Embryonic facial prominence (tissue), 1 donor: ENCODE data around the gene AKAP12.
"Not testable (repeated sequence)": the region's sequence is repeated elsewhere in the genome, so short reads cannot be mapped to it uniquely, and the experiment has no call there.

Experiments
- DNase-seq: peaks from one replicate; pipeline ENCODE4 v3.0.0-alpha.2; 2016; ENCODE audit errors: extremely low spot score

The AKAP12 gene

DNA sequence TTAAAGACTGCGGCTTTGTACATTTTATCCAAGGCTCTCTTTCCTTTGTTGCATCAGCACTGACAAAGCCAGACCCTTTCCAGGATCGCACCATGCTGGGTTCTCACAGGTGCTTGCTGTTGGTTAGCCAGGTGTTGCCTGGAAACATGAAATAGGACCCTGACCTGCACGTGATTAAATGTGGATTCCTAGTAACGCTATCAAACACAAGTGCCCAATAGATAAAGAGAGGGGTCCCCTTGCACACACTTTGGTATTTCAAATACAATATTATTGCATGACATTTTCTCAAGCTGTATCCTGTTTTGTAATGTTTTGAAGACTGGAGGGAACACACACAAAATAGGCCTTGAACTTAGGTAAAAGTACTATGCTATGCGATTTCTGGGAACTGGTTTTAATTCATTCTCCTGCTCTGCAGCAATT, 73.3 kb downstream of the AKAP12 start:
- no peak for DNase-seq

DNA sequence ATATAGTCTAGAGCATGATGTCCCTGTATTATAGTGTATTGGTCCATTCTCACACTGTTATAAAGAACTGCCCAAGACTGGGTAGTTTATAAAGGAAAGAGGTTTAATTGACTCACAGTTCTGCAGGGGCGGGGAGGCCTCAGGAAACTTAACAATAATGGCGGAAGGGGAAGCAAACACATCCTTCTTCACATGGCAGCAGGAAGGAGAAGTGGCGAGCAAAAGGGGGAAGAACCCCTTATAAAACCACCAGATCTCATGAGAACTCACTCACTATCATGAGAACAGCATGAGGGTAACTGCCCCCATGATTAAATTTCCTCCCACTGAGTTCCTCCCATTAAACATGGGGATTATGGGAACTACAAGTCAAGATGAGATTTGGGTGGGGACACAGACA, 75.9 kb downstream of the AKAP12 start:
- not testable (repeated sequence) for DNase-seq

DNA sequence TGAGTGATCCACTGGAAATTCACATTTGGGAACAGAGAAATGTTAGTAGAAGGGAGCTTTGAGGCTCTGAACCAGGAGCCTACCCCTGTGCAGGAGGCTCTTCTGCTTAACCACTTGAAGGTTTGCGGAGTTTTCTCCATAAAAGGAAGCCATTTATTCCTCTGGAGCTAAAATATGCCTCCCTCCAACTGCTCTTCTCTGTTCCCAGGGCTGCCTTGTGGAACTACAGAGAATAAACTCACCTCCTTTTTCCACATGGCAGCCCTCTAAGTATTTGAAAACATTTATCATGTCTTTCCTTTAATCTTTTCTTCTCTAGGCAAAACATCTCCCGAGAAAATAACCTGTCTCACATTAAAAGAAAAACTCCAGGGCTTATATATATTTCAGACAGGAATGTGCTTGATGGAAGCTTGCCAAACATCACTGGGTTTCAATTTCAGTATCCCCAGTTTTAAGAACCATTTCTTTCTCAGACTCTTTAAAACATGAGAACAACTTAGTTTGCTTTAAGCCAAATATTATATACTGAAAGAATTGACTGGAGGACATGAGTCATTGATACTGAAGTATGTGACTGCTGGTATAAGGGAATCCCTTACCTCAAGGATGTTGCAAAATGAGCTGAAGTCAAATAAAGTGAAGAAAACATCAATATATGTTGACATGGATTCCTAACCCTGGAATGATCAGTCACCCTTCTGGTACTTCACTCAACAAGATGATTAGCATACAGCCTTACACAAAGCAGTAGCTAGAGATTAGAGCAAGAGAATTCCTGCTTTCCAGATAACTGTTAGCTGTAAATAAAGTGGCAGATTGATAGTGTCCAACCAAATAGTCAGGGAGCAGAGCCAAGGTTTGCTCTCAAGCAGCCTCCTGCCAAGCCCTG, 77.6 kb downstream of the AKAP12 start:
- DNase-seq, result peak; percentile 60

DNA sequence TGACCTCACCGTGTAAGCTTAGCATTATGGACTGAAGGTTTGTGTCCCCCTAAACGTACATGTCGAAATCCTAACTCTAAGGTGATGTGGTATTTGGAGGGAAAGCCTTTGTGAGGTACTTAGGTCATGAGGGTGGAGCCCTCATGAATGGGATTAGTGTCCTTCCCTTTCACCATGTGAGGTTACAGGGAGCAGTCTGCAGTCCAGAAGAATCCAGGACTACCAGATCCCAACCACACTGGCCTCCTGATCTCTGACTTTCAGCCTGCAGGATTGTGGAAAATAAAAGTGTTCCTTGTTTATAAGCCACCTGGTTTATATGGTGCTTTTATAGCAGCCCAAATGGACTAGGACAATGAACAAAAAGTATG, 78.2 kb downstream of the AKAP12 start:
- no peak for DNase-seq

DNA sequence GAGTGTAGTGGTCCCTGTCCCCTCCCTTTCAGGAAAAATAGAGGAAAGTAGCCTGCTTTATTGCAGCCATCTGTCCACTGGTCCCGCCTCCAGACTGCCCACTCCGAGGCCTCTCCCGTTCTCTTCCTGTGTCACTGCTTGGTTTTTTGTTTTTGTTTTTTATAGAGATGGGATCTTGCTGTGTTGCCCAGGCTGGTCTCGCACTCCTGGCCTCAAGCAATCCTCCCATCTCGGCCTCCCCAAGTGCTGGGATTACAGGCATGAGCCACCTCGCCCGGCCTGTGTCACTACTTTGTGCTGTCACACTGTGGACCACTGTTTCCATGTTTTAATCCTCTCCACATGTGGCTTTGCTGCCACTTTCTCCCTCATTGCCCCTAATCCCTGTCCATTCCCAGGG, 80.4 kb downstream of the AKAP12 start:
- DNase-seq, result no peak

DNA sequence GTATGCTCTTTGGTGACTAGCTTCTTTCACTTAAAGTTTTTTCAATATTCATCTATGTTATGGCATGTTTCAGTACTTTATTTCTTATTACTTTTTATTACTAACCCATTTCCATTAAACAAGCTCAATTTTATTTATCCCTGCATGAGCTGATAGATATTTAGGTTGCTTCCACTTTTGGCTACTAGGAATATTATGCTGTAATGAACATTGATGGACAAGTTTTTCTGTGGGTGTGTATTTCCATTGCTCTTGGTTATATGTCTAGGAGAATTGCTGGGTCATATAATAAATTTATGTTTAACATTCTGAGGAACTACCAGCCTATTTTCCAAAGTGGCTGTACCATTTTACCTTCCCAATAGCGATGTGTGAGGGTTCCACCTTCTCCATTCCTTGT, 81.7 kb downstream of the AKAP12 start:
- no peak for DNase-seq

DNA sequence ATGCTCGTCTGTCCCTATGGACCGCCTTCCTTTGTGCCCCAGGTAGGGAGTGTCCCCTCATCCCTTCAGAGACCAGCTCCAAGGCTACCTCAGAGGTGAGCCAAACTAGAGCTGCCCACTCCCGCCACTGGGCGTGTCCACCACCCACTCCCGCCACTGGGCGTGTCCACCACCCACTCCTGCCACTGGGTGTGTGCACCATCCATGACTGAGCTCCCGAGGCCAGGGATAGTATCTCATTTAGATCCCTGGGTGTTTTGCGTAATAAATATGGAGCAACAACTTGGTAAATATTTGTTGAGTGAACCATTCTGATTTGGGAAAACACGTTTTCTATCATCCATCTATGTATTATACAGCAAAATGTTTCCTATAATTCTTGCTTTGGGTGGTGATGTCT, 82.8 kb downstream of the AKAP12 start:
- DNase-seq, result no peak

DNA sequence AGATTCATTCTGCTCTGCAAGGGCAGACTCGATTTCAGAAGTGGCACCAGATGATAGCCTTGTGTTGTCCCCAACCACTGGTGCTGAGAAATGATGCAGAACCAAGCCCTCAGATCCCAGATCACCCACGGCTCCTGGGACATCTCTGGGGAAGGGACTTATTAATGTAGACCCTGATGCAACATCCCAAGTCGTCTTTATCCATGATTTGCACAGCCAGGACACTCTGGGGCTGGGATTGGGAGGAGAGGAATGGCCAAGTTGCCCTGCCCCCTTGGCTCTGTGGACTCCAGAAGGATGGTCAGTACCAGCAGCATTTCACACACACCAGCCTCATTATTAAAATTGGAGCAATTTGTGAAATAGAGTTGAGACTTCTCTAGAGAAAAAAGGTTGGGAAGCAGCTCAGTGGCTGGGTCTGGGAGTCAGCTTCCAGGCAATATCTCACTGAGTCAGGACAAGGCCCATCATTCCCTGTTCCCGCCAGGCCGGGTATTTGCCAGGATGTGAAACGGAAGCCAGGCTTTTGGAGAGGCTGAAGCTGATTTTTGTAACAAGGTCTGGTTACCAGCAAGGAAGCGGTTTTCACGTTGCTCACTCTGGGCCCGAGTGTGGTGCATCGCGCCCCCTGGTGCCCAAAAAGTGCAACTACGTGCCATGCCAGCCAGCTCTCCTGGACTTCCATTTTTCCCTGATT, 84.2 kb downstream of the AKAP12 start:
- DNase-seq, result peak; percentile 79

DNA sequence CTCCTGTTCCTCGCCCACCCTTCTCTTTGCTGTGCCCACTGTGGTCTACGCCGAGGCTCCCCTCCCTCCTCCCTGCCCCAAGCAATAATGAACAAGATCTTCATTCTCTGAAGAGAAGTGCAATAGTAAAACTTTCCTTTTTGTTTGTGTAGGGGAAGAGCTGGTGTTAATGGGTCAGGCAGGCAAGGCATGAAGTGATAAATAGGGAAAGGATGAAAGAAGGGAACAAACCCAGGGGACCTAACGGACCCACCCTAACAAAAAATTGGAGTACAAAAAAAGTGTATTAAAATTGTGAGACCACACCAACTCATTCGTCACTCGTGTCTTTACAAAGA, 84.7 kb downstream of the AKAP12 start:
- no peak for DNase-seq

DNA sequence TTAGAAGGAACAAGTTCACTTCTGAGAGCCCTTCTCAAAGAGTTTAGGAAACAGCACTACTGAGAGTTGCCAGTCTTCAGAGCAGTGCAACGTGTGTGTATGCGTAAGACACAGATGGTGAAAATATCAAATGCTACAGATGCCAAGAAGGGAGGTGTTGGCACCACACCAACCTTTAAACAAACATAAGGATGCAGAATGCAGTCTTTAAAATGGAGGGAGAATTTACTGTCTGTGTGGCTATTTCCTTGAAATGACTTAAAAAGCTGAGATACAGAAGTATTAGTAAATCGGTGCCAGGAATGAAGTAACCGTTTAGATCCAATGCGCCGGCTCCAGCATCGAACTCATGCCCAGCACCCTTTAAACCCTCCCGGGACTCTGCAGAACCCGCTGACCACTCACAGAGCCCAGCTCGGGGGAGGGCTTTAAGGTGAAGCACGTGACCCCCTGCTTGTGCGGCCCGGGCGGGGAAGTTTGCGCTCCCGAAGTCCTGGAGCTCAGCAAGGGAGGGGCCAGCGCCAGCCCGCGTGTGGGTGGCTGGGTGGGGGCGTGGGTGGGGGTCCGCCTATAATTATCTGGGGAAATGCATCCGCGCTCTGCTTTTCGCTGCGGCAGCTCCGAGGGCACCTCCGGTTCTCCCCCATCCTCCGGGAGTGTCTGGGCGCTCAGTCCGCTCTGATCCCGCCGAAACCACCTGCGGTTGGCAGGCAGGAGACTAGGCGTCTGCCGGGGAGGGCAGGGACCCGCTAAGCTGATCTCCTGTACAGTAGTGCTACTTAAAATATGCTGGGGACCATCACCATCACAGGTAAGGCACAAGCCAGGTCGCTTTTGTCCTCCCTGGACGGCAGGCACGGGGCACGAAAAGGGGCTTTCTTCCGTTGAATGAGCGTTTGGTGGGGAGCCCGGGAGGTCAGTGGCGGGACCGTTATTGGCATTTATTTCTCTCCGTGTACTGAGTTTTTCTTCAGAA, 85.6 kb downstream of the AKAP12 start:
- DNase-seq, result no peak

DNA sequence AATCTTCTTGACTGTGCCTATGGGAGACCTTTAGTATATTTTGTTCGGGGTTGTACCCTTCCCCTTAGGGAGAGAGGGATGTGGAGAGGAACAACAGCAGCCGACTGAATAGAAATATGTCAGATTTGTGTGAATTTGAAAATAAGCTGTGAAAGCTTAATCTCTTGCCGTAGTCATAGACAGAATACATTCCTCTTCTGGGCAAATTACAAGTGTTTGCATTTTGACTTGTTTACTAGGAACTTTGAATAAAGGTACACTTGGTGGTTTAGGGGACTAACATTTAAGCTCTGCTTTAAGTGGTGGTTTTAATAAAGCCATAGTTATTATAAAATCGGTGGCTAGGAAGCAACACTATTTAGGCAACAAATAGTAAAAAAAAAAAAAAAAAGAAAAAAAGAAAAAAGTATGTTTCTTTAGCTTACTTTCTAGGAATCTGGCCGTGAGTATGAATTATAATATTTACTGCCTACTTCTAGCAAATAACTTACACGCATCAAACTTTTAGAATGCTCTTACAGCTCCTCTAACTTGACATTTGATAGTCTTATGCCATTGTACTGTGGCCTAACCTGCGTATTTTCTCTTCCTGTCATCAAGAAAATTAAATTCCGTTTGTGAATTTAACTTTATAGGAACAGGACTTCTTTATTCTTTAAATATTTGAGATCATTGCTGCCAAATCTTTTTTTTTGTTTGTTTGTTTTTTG, 86.5 kb downstream of the AKAP12 start:
- DNase-seq, result no peak

DNA sequence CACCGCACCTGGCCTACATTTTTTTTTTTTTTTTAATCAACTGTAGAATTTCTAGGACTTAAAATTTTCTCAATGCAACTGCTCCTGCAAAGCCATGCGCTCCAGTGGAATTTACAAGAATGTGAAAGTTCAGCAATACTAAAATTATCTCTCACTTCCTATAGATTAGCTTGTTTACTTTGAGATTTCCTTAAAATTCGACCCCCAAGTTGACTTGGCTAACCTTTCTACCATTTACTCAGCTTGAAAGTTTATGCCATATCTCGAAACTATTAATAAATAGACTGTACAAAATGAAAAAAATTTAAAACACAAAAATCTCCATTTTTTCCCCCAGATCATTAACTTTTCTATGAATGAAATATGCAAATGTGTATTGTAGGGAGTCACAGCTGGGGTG, 87.3 kb downstream of the AKAP12 start:
- DNase-seq, result no peak

DNA sequence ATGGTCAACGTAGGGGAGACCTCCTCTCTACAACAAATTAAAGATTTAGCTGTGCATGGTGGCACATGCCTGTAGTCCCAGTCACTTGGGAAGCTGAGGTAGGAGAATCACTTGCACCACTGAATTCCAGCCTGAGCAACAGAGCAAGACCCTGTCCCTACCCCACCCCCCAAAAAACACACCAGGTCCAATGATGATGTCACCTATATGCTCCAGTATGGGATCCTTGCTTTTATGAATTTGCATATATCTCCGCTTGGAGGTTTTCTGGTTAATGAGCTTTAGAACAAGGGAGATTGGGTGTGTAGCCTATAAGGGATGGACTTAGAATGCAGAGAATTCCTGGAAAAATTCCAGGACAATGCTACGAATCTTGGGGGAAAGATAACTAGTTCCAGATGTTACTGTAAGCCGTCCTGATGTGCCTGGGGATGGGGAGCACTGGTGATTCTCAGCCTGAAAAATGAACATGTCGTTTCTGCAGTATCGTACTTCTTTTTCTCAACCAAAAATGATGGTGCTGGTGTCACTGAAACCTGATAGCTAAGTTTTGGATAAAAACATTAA, 90.4 kb downstream of the AKAP12 start:
- peak; percentile 32 for DNase-seq

DNA sequence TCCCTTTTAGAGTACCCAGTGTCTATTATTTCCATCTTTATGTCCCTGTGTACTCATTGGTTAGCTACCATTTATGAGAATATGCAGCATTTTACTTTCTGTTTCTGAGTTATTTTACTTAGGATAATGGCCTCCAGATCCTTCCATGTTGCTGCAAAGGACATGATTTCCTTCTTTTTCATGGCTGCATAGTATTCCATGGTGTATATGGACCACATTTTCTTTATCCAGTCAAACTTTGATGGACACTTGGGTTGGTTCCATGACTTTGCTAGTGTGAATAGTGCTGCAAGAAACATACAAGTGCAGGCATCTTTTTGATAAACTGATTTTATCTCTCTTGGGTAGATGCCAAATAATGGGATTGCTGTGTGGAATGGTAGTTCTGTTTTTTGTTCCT, 96.2 kb downstream of the AKAP12 start:
- no peak for DNase-seq

DNA sequence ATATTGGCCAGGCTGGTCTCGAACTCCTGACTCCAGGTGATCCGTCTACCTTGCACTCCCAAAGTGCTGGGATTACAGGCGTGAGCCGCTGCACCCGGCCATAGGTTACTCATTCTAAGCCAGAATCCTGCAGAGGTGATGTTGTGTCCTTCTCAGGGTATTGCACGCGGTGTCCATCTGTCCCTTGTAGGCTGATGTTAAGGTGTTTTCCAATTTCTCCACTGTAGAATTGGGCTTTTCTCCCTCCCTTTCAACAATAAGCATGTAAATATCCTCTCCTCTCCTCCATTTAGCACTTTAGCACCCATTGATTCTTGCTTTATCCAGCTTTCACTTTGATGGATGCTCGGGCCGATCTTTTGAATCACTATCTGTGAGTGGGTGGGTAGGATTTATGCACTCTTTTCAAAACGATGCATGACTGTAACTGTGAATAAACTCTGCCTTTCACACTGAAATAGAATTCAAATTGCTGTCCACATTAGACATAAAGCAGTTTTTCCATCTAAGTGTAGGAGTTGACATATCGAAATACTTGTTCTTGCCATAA, 99.0 kb downstream of the AKAP12 start:
- DNase-seq, result no peak

DNA sequence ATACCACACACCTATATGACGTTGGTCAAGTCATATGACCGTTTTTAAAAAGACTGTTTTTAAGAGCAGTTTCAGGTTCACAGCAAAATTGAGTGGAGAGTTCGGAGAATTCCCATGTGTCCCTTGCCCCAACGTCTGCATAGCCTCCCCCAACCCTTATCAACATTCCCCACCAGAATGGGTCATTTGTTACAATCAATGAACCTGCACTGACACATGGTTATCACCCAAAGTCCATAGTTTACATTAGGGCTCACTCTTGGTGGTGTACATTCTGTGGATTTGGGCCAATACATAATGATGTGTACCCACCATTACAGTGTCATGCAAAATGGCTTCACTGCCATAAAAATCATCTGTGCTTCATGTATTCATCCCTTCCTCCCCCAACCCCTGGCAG, 99.6 kb downstream of the AKAP12 start:
- no peak for DNase-seq

DNA sequence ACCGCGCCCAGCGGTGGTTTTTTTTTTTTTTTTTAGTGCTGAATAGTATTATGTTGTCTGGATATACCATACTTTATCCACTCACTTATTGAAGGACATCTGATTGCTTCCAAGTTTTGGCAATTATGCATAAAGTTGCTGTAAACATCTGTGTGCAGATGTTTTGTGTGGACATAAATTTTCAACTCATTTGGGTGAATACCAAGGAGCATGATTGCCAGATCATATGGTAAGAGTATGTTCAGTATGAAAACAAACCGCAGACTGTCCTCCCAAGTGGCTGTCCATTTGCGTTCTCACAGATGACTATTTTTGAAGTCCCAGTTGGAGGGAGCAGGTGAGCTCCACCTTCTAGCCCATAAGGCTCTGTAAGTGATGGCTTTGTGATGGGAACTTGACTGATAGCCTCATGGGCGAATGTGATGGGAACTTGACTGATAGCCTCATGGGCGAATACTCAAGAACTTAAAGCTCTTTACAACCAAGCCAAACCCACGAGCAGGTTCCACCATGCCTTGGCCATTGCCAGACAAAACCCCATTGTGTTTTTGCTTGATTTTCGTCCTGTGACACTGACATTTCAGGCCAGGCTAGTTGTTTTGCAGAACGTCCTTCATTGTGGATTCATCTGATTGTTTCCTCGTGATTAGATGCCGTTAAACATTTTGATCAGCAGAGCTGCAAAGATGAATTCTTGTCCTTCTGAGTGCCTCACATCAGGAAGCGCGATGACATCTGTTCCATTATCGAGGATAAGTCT, 100.6 kb downstream of the AKAP12 start:
- no peak for DNase-seq

DNA sequence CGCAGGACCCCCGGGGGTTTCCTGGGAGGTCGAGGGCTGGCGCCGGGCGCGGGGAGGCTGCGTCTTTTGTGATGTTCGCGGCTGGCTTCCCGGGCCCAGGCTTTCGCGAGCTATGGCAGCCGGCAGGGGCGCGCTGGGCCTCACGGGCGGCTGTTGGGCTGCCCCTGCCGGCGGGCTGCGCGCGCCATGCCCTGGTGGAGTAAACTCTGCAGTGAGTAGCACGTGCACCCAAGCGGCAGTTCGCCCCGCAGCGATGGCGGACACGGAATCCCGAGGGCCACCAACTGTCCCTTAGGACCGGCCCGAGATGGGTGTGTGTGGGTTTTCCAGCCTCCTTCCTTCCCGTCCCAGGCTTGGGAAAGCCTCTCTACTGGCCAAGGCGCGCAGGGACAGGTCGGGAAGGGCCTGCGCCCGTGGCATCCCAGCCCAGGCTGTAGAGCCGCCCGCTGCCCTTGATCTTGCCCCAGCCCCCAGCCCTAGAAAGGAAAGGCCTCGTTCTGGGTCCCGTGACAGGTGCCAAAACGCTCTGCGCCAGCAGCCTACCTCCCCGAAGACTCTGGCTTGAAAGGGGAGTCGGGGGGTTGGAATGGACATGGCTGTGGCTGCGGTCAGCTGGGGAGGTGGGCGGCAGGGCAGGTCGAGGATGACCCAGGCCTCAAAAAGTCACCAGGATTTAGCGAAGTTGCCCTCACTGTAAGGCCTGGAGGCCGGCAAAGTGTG, 101.9 kb downstream of the AKAP12 start:
- DNase-seq, result no peak

DNA sequence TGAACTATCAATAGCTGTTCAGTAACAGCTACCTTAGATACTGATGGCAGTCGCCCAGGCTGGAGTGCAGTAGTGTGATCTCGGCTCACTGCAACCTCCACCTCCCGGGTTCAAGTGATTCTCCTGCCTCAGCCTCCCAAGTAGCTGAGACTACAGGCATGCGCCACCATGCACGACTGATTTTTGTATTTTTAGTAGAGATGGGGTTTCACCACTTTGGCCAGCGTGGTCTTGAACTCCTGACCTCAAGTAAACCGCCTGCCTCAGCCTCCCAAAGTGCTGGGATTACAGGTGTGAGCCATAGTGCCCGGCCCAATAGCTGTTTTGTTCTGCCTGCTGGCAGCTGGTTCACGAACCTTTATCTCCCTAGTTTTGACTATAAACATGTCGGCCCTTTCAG, 103.0 kb downstream of the AKAP12 start:
- DNase-seq, result not testable (repeated sequence)
